ENCODE measurements around the gene MRPL55. TPM values are rescaled to one million over a fixed set of nuclear protein-coding genes. Genes with fewer than 3 reads are reported as not detected.

Gene MRPL55
- total RNA-seq (106 and 139 TPM in 2 replicates), polyA plus RNA-seq (144 and 193 TPM in 2 replicates)

- Histone ChIP-seq H3K27me3 (no peaks in the 10 kb centered on the region), H3K4me3 (peak within 1 kb of the TSS; percentile 74), H3K36me3 (peaks cover 2% of the 10 kb centered on the region), H3K9me3 (ENCODE audit: low read depth) (no peaks in the 10 kb centered on the region), H3K27ac (peak within 1 kb of the TSS; percentile 56), H3K4me1 (ENCODE audit: low read depth) (no peaks in the 10 kb centered on the region)
- no peak for TF ChIP-seq CTCF (IDR thresholded peaks at IDR 0.05; ENCODE audit: low read depth, low read length)
- DNase-seq (ENCODE audit: low read depth in 1 of 2, low spot score in 1 of 2): peak; percentile 97 to 98
Observed at GRCh38 chr1:228109073-228109961, at the start of gene MRPL55. Gene MRPL55, minus strand, starts transcription at chr1:228109299. Its CDS starts 1,039 bp downstream, at chr1:228108260.

- DNase-seq (ENCODE audit: low read depth in 1 of 2, low spot score in 1 of 2): peak in 1 of 2 donors; percentile 13
- no peak for TF ChIP-seq CTCF (IDR thresholded peaks at IDR 0.05; ENCODE audit: low read depth, low read length)
- H3K4me1 ChIP-seq (ENCODE audit: low read depth): peaks cover 5% of the 10 kb centered on the region
Observed at GRCh38 chr1:228158151-228159007, 49.3 kb upstream of the MRPL55 start.

GRCh38 chr1:228157729-228158126 is 48.6 kb upstream of the MRPL55 start:
- no peak for TF ChIP-seq CTCF (IDR thresholded peaks at IDR 0.05; ENCODE audit: low read depth, low read length)
- Histone ChIP-seq H3K4me1 (ENCODE audit: low read depth) (peaks cover 5% of the 10 kb centered on the region), H3K27me3 (no peaks in the 10 kb centered on the region), H3K27ac (no peak overlapping the region), H3K9me3 (ENCODE audit: low read depth) (no peaks in the 10 kb centered on the region), H3K36me3 (no peaks in the 10 kb centered on the region), H3K4me3 (no peak overlapping the region)
- DNase-seq (ENCODE audit: low read depth in 1 of 2, low spot score in 1 of 2): no peak

More at GRCh38 chr1:228158151-228159007, 49.3 kb upstream of the MRPL55 start:
- Histone ChIP-seq H3K9me3 (ENCODE audit: low read depth) (no peaks in the 10 kb centered on the region), H3K27me3 (no peaks in the 10 kb centered on the region), H3K36me3 (no peaks in the 10 kb centered on the region), H3K27ac (no peak overlapping the region), H3K4me3 (no peak overlapping the region)

- peaks cover 5% of the 10 kb centered on the region for H3K4me1 ChIP-seq (ENCODE audit: low read depth)
- DNase-seq (ENCODE audit: low read depth in 1 of 2, low spot score in 1 of 2): no peak
- TF ChIP-seq CTCF (IDR thresholded peaks at IDR 0.05; ENCODE audit: low read depth, low read length): no peak
- H3K27ac ChIP-seq: no peak overlapping the region
- H3K4me3 ChIP-seq: no peak overlapping the region
- no peaks in the 10 kb centered on the region for H3K36me3 ChIP-seq
- no peaks in the 10 kb centered on the region for H3K9me3 ChIP-seq (ENCODE audit: low read depth)
- no peaks in the 10 kb centered on the region for H3K27me3 ChIP-seq
Observed at GRCh38 chr1:228156941-228157728, 48.0 kb upstream of the MRPL55 start.

GRCh38 chr1:228156515-228156881 is 47.4 kb upstream of the MRPL55 start:
- peaks cover 5% of the 10 kb centered on the region for H3K4me1 ChIP-seq (ENCODE audit: low read depth)
- H3K27me3 ChIP-seq: no peaks in the 10 kb centered on the region
- no peak for DNase-seq (ENCODE audit: low read depth in 1 of 2, low spot score in 1 of 2)

More at GRCh38 chr1:228156515-228156881, 47.4 kb upstream of the MRPL55 start:
- no peak overlapping the region for H3K27ac ChIP-seq
- no peaks in the 10 kb centered on the region for H3K9me3 ChIP-seq (ENCODE audit: low read depth)
- no peak for TF ChIP-seq CTCF (IDR thresholded peaks at IDR 0.05; ENCODE audit: low read depth, low read length)
- H3K4me3 ChIP-seq: no peak overlapping the region
- H3K36me3 ChIP-seq: no peaks in the 10 kb centered on the region
